GM18868 (cell line): ENCODE data around the gene HIPK2.

Experiments
- ATAC-seq: cut with Tn5 transposase; IDR thresholded peaks from one replicate; pipeline ENCODE4 v1.9.1; 2021; ENCODE audit warnings: mild to moderate bottlenecking, moderate library complexity; ENCODE audit not compliant: unreplicated experiment

The HIPK2 gene

GRCh38 chr7:139523968-139524815 is 253.6 kb downstream of the HIPK2 start:
- no peak for ATAC-seq

GRCh38 chr7:139523199-139523941 is 254.4 kb downstream of the HIPK2 start, which contains the start of gene CLEC2L:
TSS of gene CLEC2L (plus strand) at chr7:139523685. CDS start at chr7:139523928, 243 bp downstream.
- no peak for ATAC-seq

GRCh38 chr7:139522830-139523198 is 255.0 kb downstream of the HIPK2 start:
- ATAC-seq, result no peak

- ATAC-seq, result no peak
Observed at GRCh38 chr7:139521439-139521838, 256.4 kb downstream of the HIPK2 start.

- ATAC-seq, result no peak
Observed at GRCh38 chr7:139515266-139515665, 262.5 kb downstream of the HIPK2 start.
